OCI-LY7 (cell line): Measurements from ENCODE around the gene HSFX4. TPM values are rescaled to one million over a fixed set of nuclear protein-coding genes. Genes with fewer than 3 reads are reported as not detected.
"Not testable (repeated sequence)": the region's sequence is repeated elsewhere in the genome, so short reads cannot be mapped to it uniquely, and the experiment has no call there.

Experiments used
- Bru-seq: library from RNA; stranded (reverse); fragments of 400-500 nt; gene quantifications from one replicate; lab custom pipeline; 2021; lab: Mats Ljungman, UMichigan
- BruChase-seq, 2 experiments: library from RNA; stranded (reverse); fragments of 400-500 nt; gene quantifications; one replicate each; lab custom pipeline; 2021; lab: Mats Ljungman, UMichigan
- BruUV-seq: library from RNA; stranded (reverse); fragments of 400-500 nt; replicated peaks from 2 replicates; lab custom pipeline; 2021; lab: Mats Ljungman, UMichigan
- CTCF ChIA-PET: fragments of 300-600 bp; sonication (Branson Sonifier 250); formaldehyde crosslinking; loops from one replicate; lab custom pipeline; 2022; ENCODE audit warnings: antibody characterized with exemption; ENCODE audit not compliant: unreplicated experiment; lab: Charles Lee
- POLR2A ChIA-PET: fragments of 300-600 bp; sonication (Branson Sonifier 250); formaldehyde crosslinking; loops from one replicate; lab custom pipeline; 2022; ENCODE audit warnings: antibody characterized with exemption; lab: Charles Lee
- DNase-seq: peaks from one replicate; pipeline ENCODE4 v3.0.0-alpha.2; 2015; ENCODE audit warnings: low spot score
- H2AFZ ChIP-seq: fragments of 200-600 bp; sonication (generic), shearing (Covaris generic); 2 replicates; pipeline ENCODE4 v1.6.1; 2014; ENCODE audit warnings: mild to moderate bottlenecking, antibody characterized with exemption, low read length, moderate library complexity
- H3K27ac ChIP-seq: fragments of 200-600 bp; sonication (generic); 2 replicates; pipeline ENCODE4 v1.5.1; 2014; ENCODE audit warnings: mixed run types, low read depth, mild to moderate bottlenecking, moderate library complexity, low read length, inconsistent platforms; ENCODE audit not compliant: poor library complexity, severe bottlenecking
- H3K36me3 ChIP-seq: fragments of 200-600 bp; sonication (generic); 2 replicates; pipeline ENCODE4 v1.6.1; 2014; ENCODE audit warnings: mild to moderate bottlenecking, antibody characterized with exemption, low read length, moderate library complexity, mixed read lengths; ENCODE audit not compliant: insufficient read depth
- H3K4me1 ChIP-seq: fragments of 200-600 bp; sonication (generic); 2 replicates; pipeline ENCODE4 v1.5.1; 2014; ENCODE audit warnings: mild to moderate bottlenecking, low read length; ENCODE audit not compliant: insufficient read depth, poor library complexity, severe bottlenecking
- H3K4me2 ChIP-seq: fragments of 200-600 bp; sonication (generic); 2 replicates; pipeline ENCODE4 v1.6.1; 2014; ENCODE audit warnings: mild to moderate bottlenecking, low read length
- H3K4me3 ChIP-seq: fragments of 200-600 bp; sonication (generic); 2 replicates; pipeline ENCODE4 v1.5.1; 2014; ENCODE audit warnings: mild to moderate bottlenecking, low read depth, low read length; ENCODE audit not compliant: poor library complexity, severe bottlenecking
- H3K79me2 ChIP-seq: fragments of 200-600 bp; sonication (generic); 2 replicates; pipeline ENCODE4 v1.6.1; 2016; ENCODE audit warnings: low read depth, mild to moderate bottlenecking, low read length, moderate library complexity, mixed read lengths; ENCODE audit not compliant: insufficient read depth
- H3K9me2 ChIP-seq: fragments of 200-600 bp; sonication (generic); 2 replicates; pipeline ENCODE4 v1.6.1; 2016; ENCODE audit warnings: mild to moderate bottlenecking, low read length, mixed read lengths; ENCODE audit not compliant: insufficient read depth
- H3K9me3 ChIP-seq: fragments of 200-600 bp; sonication (generic); 2 replicates; pipeline ENCODE4 v1.6.1; 2014; ENCODE audit warnings: mild to moderate bottlenecking, mixed run types, low read length, mixed read lengths
- H4K20me1 ChIP-seq: fragments of 200-600 bp; sonication (generic); 2 replicates; pipeline ENCODE4 v1.6.1; 2014; ENCODE audit warnings: mild to moderate bottlenecking, antibody characterized with exemption, low read length, moderate library complexity, mixed read lengths; ENCODE audit not compliant: insufficient read depth
- CTCF ChIP-seq: fragments of 200-600 bp; sonication (generic); conservative IDR thresholded peaks from 2 replicates; pipeline ENCODE4 v1.5.1; 2014; ENCODE audit warnings: mild to moderate bottlenecking, antibody characterized with exemption, low read length, moderate library complexity, mixed read lengths
- EZH2phosphoT487 ChIP-seq: fragments of 200-600 bp; sonication (generic); IDR thresholded peaks from 2 replicates; pipeline ENCODE4 v1.6.1; 2018; ENCODE audit warnings: low read depth, borderline replicate concordance, mild to moderate bottlenecking, mixed run types, antibody characterized with exemption, low read length, moderate library complexity, mixed read lengths
- intact Hi-C: fragments of 100-400 bp; cut with micrococcal nuclease; formaldehyde crosslinking; loops from one replicate; pipeline ENCODE4 v1.10.0; 2022; ENCODE audit not compliant: unreplicated experiment
- long read RNA-seq: library from polyadenylated mRNA; stranded (forward); transcript quantifications from one replicate; pipeline ENCODE4 v2.0.0, GENCODE V29; 2022
- total RNA-seq, 2 experiments: library from RNA; depleted of rRNA in 1 of 2; stranded (reverse); fragments of >200 nt in 1 of 2; shearing (Covaris generic) in 1 of 2; gene quantifications; 2 replicates each; pipeline ENCODE4 v1.2.3, GENCODE V29; 2014 to 2022

The HSFX4 gene
- not detected in 2 replicates for total RNA-seq (2014; rRNA removed; shearing (Covaris generic))
- total RNA-seq (2022): not detected in 2 replicates
- Bru-seq, nascent RNA: not detected
- not detected for BruChase-seq, experiment 1, labeled RNA remaining after a 6-hour chase
- BruChase-seq, experiment 2, labeled RNA remaining after a 2-hour chase: not detected
- long read RNA-seq: 0 reads

- BruUV-seq, H3K79me2 ChIP-seq, H3K9me3 ChIP-seq, DNase-seq, H3K4me1 ChIP-seq, H4K20me1 ChIP-seq, intact Hi-C loops, CTCF ChIA-PET, H3K4me2 ChIP-seq, H2AFZ ChIP-seq, H3K9me2 ChIP-seq, H3K36me3 ChIP-seq, H3K4me3 ChIP-seq, POLR2A ChIA-PET, H3K27ac ChIP-seq: not testable (repeated sequence)
Observed at GRCh38 chrX:149929400-149929799, at the start of gene HSFX4. Gene HSFX4, plus strand, starts transcription at chrX:149929573. Its CDS starts 72 bp downstream, at chrX:149929645.

- BruUV-seq: no TSS peak
- POLR2A ChIA-PET: no interaction called here
- Histone ChIP-seq H2AFZ (no peak within 1 kb of the TSS), H3K4me2 (no peak within 1 kb of the TSS), H3K9me2 (no peaks in the 10 kb centered on the region), H4K20me1 (no peaks in the 10 kb centered on the region), H3K4me1 (no peaks in the 10 kb centered on the region), H3K4me3 (no peak within 1 kb of the TSS), H3K9me3 (no peaks in the 10 kb centered on the region), H3K36me3 (no peaks in the 10 kb centered on the region), H3K79me2 (no peaks in the 10 kb centered on the region), H3K27ac (no peak within 1 kb of the TSS)
- TF ChIP-seq EZH2phosphoT487: no peak
- peak; percentile 42 for TF ChIP-seq CTCF
- CTCF ChIA-PET: no interaction called here
- no peak for DNase-seq
- intact Hi-C loops: no loop called here
Observed at GRCh38 chrX:149881081-149881711, 48.2 kb upstream of the HSFX4 start, which contains the start of gene MAGEA8. Gene MAGEA8, plus strand, starts transcription at chrX:149881183. Its CDS starts 3,090 bp downstream, at chrX:149884273.

DNA sequence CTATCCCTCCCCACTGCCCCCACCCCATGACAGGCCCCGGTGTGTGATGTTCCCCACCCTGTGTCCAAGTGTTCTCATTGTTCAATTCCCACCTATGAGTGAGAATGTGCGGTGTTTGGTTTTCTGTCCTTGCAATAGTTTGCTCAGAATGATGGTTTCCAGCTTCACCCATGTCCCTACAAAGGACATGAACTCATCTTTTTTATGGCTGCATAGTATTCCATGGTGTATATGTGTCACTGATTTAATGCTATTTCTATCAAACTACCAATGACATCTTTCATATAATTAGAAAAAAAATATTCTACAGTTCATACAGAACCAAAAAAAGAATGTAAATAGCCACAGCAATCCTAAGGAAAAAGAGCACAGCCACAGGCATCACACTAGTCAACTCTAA is 38.5 kb upstream of the HSFX4 start:
- BruUV-seq, intact Hi-C loops, H2AFZ ChIP-seq, POLR2A ChIA-PET, DNase-seq, H3K79me2 ChIP-seq, H3K27ac ChIP-seq, CTCF ChIA-PET, H3K36me3 ChIP-seq, H3K9me3 ChIP-seq, H3K9me2 ChIP-seq, H3K4me2 ChIP-seq, H3K4me1 ChIP-seq, H4K20me1 ChIP-seq, H3K4me3 ChIP-seq: not testable (repeated sequence)
